LoVo (cell line): ENCODE data around the gene RSPRY1.
A peak's percentile ranks its signal among the peaks of the same experiment; 100 is the strongest.

Source experiments
- DNase-seq: peaks from one replicate; pipeline ENCODE4 v3.0.0-alpha.2; 2016; ENCODE audit warnings: low spot score

Gene RSPRY1

DNA sequence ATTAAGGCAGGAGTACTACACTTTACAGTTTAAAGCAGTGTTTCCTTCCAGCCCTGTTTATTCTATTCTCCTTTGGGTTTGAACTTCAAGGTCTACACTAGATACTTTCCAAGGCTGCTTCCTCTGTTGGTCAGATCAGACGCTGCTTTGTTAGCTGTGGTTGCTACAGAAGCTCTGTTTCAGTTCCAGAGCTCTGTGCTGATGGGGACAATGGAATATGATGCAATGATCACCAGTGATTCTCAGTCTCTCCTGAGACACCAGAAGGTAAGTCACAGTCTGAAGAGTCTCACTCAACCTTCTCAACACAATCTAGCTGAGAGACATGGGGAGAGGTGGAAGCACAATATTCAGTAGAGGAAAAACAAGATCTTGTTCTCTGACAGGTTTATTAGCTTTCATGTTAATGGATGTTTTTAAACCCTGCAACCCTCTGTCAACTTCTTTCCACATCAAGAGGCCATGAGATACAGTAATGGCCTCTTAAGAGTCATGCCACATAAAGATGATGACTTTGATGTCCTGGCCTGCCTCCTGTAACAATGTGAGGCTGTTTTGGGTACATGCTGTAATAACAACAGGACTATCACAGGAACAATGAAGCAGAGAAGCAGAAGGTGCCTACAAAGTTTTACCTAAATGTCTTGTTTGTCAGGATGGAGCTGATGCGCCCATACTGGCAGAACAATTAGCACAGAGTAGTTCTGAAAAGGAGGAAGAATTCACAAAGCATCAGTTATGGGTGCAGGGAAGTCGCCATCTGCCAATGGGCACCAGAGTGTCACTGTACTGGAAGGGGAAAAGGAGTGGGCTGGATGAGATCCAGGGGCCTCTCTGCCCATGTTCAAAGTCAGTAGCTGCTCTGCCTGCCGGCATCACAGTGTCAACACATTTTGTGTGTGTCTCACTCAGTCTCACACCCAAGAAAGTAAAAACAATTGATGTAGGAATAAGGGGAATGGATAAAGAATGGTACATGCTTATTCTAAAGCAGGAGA is 33.7 kb upstream of the RSPRY1 start:
- DNase-seq, result no peak

DNA sequence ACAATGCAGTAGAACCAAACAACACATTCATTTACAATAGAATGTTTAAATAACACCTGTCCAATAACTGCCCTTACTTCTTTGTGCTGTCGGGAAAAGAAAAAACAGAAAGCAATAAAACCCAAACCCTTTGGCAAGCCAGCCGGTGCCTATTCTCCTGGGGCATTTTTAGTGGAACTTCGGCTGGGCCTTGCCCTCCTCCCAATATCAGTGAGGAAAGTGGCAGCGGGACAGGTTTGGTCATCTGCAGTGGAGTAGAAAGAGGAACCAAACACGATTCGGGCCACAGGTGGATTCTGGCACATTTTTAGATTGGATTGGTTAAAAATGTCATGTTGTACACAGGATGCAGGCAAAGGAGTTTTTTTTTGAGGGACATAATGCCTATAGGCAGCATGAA is 32.3 kb upstream of the RSPRY1 start:
- no peak for DNase-seq

DNA sequence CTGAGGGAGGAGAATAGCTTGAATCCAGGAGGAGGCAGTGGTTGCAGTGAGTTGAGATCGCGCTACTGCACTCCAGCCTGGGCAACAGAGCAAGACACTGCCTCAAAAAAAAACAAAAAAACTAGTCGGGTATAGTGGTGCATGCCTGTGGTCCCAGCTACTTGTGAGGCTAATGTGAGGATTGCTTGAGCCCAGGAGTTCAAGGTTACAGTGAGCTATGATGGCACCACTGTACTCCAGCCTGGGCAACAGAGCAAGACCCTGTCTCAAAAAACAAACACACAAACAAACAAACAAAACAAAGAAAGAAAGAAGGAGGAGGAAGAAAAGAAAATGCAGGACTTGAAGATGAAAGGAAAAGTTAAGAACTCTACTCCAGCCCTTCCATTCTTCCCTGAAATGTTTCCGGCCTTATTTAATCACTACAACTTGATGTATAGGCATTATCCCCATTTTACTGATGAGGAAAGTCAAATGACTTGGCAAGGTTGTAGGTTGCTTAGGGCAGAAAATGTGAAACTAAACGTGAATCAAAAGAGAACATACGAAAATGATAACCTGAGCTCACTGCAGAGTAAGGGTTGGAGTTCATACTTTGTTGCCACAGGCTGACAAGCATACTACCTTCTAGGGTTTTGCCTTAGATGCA is 30.3 kb upstream of the RSPRY1 start:
- DNase-seq, result no peak

DNA sequence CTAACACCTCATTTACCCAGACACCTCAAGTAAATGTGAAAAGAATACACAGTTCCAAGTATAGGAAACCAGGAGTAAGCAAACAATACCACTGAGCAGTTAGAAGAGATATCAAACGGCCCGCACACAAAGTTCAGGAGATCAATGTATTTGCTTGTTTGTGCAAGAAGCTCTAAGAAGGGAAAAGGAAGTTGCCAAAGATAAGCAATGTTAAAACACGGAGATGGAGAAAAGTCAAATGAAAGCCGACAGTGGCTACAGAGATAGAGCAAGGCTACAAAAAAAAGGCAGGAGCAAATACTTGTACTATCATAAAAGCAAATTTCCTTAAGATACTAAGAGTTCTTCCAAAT is 29.8 kb upstream of the RSPRY1 start:
- DNase-seq, result no peak

DNA sequence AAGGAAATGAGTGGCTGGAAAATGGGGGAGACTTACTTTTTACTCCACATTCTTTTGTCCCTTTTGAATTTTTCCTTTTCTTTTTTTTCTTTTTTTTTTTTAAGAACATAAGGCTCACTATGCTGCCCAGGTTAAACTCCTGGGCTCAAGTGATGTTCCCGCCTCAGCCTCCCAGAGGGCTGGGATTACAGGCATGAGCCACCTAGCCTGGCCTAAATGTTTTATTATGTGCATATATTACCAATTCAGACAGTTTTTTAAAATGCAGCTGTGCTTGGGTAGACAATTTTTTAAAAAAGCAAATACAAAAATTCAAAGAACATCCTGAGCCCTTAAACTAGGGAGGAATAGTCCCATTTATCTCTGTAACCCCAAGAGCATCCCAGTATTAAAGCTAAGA is 28.6 kb upstream of the RSPRY1 start:
- no peak for DNase-seq

DNA sequence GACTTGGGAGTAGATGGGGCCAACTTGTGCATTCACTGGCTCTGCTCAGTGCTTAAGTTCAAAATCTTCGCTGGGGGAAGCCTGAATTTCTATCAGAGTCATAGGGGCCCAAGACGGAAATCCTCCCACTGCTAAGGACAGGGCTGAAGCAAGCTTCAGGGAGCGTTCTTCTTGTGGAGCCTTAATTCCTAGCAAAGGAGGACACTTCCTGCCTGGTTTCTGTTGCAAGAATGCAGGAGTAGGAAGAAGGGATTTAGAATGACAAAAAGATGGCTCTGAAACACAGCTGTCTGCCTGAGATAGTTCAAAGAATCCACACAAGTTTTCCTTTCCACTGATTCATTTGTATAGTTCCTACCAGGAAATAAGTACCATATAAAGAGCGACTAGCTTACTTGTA is 26.7 kb upstream of the RSPRY1 start:
- DNase-seq, result no peak

DNA sequence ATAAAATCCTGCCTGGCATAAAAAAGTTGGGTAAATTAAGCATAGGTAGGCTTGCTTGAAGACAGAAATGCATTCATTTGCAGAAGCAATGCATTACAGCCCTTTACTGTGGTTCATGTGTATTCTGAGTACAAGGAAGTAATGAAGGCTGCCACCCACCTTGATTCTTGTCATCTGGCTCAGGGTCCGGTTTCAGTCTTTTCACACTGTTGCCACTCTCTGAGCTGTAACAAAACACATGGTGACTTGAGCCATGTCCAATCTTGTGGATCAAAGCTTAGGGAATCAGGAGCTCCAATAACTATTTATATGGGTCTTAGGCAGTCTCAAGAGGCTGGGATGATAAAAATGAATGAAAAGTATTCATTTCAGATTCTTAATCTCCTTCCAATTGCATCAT is 22.3 kb upstream of the RSPRY1 start:
- DNase-seq, result no peak

DNA sequence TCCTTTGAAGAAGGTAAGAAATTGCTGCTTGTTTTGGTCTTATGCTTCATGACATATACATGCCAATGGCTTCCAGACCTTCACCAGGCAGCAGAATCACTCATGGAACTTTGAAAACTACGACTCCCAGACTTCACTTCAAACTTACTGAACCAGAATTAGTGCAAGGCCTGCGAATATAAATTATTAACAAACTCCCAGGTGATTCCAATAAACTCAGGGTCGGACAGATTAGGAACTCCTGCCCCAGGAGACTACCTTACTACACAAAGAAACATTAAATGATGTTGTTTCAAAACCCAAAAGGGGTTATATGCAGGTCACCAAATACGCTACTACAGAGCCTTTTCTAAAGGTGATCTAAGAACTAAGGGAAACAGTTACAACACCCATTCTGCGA is 20.6 kb upstream of the RSPRY1 start:
- DNase-seq, result no peak

DNA sequence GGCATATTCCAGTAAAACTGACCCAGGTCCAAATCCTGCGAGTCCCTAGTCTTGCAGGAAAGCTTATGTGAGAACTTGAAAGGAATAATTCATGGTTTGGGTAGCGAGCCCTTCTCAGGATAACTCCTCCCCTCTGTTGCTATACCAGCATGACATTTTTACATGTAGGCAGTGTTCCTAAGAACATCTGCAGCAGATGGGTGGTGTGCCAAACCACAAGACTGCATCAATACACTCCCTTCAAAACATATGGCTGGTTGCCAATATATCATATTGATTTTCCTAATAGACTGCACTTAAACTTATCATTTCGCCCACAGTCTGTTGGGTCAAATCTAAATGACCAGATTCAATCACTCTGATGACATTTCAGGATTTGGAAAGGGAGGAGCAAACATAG is 20.2 kb upstream of the RSPRY1 start:
- no peak for DNase-seq

DNA sequence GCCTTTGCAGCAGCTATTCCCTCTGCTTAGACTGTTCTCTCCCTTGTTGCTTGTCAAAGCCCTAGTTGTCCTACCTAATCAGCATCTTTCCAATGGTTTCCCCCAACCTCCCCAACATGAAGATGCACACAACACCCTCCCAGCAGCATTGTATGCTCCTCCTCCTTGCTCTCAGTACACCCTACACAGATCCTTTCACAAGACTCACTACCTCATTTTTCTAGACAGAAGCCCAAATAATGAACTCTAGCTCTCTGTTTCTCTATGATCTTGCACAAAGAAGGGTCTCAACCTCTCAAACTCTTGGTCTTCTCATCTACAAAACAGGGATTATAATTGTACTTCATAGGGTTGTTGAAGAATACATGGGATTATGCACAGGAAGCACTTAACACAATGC is 19.7 kb upstream of the RSPRY1 start:
- no peak for DNase-seq

DNA sequence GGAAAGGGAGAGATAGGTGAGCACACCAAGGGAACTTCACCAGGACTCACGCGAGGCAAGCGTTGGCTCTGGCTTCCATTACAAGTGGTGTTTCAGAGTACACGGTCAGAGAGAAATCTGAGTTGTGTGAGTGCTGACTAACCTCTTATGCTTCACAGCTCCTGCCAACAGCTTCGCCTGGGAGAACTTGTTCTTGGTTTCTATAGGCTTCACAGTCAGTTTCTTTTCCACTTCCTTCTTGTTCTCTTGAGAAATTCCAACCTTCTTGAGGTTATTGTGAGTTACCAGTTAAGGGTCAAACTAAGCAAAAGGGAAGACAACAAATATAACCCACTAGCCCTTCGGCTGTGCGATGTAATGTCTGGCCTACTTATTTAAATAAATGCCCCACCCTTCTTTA is 19.2 kb upstream of the RSPRY1 start:
- DNase-seq, result no peak

DNA sequence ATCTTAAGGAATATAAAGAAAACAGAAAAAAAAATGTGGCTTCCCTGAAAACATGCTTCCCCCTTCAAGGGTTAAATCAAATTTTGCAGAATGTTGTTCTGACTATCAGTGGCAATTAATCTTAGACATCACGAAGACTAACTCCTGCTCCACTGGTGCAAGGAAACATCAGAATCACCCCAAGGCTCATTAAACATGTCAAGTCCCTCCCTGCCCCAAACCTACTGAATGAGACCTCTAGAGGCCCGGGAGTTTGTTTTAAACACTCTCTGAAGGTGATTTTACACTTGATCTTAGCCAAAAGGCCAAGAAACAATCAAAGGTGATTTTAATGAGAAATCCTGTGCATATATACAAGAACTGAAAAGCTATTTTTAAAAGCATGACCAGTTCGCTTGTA is 18.6 kb upstream of the RSPRY1 start:
- no peak for DNase-seq

DNA sequence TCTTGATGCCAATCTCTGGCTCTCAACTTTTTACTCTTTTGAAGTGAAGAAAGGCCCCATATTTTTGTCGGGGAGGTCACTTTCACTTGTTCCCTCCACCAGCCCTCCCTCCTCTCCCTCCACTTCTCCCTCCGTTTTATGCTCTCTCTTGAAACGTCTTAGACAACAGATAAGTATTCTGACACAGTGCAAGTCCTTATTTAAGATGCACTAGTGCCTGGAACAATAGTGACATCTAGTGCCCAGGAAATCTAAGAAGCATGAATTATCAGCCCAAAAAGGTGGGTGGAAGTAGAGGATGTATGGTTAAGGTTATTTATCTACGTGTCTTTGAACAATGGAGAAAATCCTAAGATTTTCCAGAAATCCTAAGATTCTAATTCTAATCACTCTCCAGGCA is 18.2 kb upstream of the RSPRY1 start:
- DNase-seq, result no peak

DNA sequence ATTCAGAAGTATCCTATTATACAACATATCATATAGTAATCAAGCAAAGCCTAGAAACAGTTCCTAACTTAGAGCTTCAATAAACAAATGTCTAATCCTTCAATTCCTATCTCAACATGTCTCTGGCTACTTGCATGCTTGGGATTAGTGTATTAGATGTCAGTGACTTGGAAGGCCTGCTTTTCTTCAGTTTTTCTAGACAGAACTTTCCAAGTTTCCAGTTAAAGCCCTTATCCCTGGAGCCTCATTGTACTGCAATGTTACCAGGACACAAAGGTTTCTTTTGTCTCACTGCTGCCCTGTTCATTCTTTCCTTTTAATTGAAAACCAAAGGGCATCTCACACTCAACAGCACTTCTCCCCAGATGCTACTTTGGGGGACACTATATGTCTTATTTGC is 16.8 kb upstream of the RSPRY1 start:
- DNase-seq, result no peak

DNA sequence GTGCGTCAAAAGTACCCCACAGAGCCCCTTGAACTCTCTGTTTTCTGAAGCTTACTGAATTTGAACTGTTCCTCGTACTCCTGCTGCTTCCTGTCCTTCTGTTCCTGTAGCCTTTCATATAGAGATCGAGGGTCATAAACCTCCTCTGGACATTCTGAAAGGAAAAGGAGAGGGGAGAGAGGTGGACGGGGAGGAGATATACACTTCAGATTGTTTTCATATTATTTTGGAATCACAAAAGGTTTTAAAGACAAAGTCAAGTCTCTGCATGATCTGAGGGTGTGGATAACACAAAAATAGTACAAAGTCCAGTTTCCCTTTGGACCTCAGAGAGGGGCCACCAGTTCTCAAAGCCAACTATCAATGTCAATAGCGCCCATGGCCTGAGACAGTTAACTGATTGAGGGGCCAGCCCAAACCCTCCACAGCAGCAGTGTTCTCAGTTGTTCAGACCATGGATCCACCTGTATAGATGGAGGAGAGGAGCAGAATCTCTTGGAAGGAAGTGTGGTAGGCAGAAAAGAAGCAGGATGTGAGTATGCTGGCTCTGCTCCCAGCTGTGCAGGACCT is 13.3 kb upstream of the RSPRY1 start:
- DNase-seq, result no peak

DNA sequence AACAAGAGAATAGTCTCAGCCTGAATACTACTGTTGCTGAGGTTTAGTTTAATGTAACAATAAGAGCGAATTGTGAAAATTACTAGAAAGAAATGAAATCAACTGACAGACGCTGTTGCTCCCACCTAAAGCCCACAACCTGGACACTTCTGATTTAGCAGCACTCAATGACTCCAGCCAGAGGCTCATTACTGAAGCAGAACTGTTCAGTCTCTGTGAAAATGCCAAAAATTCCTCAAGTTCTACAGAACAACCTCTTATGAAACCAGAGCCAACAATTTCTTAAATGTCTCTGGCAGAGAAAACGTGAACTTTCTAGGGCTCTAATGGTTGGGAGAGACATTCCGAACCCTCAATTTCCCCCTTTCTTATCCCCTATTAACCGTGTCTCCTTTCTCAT is 10.2 kb upstream of the RSPRY1 start:
- no peak for DNase-seq

DNA sequence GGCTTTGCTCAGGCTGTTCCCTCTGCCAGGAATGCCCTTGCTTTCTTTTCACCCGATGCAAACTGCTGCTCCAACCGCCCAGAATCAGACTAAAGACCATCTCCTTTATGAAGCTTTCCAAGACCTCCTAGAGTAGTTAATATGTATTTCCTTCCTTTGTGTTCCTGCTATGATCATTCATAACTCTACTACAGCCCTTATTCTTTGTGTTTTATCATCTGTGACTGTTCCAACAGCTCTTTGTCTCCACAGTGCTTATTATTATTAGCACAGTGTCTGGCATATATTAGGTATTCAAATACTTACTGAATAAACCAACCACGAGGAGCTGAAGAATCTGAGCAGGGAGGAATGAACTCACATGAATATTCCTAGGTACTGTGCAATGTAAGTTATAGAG is 7.9 kb upstream of the RSPRY1 start:
- DNase-seq, result no peak

DNA sequence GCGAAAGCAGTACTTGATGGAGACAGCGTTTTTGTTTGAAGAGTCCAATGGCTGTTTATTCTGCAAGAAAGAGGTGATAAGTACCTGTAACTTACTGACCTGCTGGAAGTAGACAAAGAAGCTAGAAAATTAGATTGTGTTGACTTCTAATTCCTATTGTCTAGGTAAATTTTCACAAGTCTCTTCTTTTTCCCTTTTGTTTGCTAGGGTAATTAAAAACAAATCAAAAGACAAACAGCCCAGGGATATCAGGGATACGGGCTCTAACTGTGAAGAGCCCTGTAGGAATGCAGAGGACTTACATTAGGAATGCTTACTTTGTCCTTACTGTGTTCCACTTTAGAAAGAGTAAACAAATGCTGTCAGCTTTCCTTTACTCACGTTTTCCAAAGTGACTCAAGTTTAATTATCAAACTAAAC is 7.3 kb upstream of the RSPRY1 start:
- no peak for DNase-seq

DNA sequence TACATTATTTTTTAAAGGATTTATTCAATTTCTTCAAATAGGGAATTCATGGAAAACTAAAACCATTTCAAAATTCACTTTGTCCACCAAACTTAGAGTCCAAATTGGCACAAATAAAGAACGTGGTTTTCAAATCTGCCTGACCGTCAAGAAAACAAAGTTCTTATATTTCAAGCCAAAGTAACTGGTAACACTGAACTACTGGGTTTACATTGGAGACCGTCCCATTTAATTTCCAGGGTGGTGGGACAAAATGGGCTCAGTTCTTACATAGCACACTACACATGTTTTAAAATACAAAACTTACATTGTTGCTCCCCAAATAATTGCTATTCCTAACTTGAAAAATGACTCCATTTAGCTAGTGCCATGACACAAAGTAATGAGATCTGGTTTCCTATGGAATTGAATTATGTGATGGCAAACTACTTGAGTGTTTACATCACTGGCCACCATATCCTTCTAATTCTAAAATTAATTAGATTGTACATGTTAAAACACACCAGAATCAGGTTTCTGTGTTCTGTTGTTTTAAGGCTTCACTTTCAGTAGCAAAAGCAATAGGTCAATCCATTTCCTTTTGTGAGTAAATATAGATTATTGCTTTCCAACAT is 6.8 kb upstream of the RSPRY1 start:
- no peak for DNase-seq

DNA sequence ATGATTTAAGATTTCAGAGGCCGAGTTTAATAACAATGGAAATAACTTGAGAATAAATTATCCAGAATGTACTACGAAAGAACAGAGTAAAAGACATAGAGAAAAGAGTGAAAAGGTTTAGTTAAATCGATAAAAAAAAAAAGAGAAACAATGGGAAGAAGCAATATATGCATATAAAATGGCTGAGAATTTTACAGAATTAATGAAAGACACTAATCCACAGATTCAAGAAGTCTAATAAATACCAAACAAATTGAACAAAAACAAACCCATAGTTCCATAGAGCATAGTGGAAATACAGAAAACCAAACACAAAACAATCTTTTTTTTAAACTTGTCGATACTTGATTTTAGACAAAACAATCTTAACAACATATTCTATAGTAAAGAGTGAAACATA is 2.0 kb upstream of the RSPRY1 start:
- no peak for DNase-seq

DNA sequence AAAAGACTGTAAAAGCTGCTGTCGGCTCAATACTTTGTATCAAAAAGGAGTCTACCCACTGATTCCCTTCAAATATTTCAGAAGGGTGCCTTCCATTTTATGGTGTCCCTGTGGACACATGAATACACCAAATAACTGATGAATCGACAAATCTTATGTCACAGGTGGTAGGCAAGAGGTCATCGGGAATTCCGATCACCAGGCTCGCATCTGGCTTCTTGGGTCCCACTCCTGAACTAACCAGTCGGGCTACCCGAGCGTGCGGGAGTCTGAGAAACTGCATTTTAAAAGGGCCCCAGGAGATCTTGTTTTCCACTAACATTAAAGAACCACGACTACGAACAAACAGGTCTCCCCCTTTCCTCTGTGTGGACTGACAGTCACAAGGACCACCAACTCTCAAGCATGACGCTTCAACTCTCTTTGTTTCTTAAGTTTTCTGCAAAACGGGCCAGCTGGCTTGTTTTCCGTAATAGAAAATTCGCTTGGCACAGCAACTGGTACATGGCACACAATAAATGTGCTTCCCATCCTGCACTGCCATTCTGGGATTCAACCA is 1.2 kb upstream of the RSPRY1 start:
- DNase-seq, result no peak

DNA sequence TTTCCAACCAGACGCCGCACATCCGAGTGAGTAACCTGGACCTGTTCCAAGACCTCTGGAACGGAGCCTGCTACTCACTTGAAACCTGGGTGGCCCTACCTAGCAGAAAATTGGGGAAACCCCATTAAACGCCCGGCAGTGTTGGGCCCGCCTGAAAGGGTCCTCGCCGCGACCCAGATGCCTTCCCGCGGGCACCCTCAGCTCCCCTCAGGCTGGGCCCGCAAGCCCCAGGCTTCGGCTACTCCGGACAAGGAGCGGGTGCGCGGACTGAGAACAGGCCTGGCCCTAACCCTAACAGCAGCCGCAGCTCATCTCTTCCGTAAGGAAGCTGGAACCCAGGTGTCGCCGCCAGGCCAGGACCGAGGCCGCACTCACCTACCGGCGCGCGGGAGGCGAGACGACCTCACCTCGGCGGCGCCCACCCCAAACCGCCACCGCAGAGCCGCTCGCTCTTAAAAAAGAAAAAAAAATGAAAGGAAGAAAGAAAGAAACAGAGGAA is 634 bp upstream of the RSPRY1 start:
- peak; percentile 50 for DNase-seq
